Osteoblast (primary cell): Measurements from ENCODE around the gene COQ10A. TPM values are rescaled to one million over a fixed set of nuclear protein-coding genes. Genes with fewer than 3 reads are reported as not detected.
"Not testable (repeated sequence)": the region's sequence is repeated elsewhere in the genome, so short reads cannot be mapped to it uniquely, and the experiment has no call there.

Experiments used
- DNase-seq: peaks from one replicate; pipeline ENCODE4 v3.0.0; 2011; ENCODE audit warnings: low spot score, mixed read lengths; ENCODE audit not compliant: insufficient read length; ENCODE audit errors: missing footprints
- H2AFZ ChIP-seq: 2 replicates; pipeline ENCODE4 v1.6.0; 2011; ENCODE audit warnings: mild to moderate bottlenecking, low read length
- H3K27ac ChIP-seq: 2 replicates; pipeline ENCODE4 v1.5.1; 2011; ENCODE audit warnings: mild to moderate bottlenecking, low read depth, low read length, moderate library complexity
- H3K27me3 ChIP-seq: 2 replicates; pipeline ENCODE4 v1.6.0; 2012; ENCODE audit warnings: mild to moderate bottlenecking, control low read depth, inconsistent platforms, low read length, moderate library complexity; ENCODE audit not compliant: insufficient read depth
- H3K36me3 ChIP-seq: 2 replicates; pipeline ENCODE4 v1.5.1; 2011; ENCODE audit warnings: mild to moderate bottlenecking, low read length, control low read depth, moderate library complexity; ENCODE audit not compliant: insufficient read depth
- H3K4me1 ChIP-seq: 2 replicates; pipeline ENCODE4 v1.5.1; 2011; ENCODE audit warnings: mild to moderate bottlenecking, low read length, control low read depth, moderate library complexity; ENCODE audit not compliant: insufficient read depth
- H3K4me2 ChIP-seq: 2 replicates; pipeline ENCODE4 v1.6.0; 2011; ENCODE audit warnings: mild to moderate bottlenecking, low read length; ENCODE audit not compliant: insufficient read depth
- H3K4me3 ChIP-seq: fragments of 200-600 bp; sonication (generic); 3 replicates; pipeline ENCODE4 v1.5.1; 2012; ENCODE audit warnings: mild to moderate bottlenecking, low read length, inconsistent platforms; ENCODE audit not compliant: insufficient read depth
- H3K79me2 ChIP-seq: 2 replicates; pipeline ENCODE4 v1.6.0; 2012; ENCODE audit warnings: mild to moderate bottlenecking, low read length, control low read depth, inconsistent platforms; ENCODE audit not compliant: insufficient read depth
- H3K9me3 ChIP-seq: 2 replicates; pipeline ENCODE4 v1.5.1; 2011; ENCODE audit warnings: low read depth, low read length, control low read depth
- H4K20me1 ChIP-seq: 2 replicates; pipeline ENCODE4 v1.6.0; 2012; ENCODE audit warnings: mild to moderate bottlenecking, low read length, control low read depth; ENCODE audit not compliant: insufficient read depth
- total RNA-seq: library from RNA; depleted of rRNA; stranded (reverse); fragments of >200 nt; gene quantifications from 2 replicates; pipeline ENCODE4 v1.2.3, GENCODE V29; 2012
- TF ChIP-seq, protein P1 (sequence below): IDR thresholded peaks from 2 replicates; pipeline ENCODE4 v1.5.1; 2011; ENCODE audit warnings: mild to moderate bottlenecking, low read depth, low read length, moderate library complexity; ENCODE audit errors: extremely low read depth

The COQ10A gene
- total RNA-seq, 1 donor = 10.1 TPM

DNA sequence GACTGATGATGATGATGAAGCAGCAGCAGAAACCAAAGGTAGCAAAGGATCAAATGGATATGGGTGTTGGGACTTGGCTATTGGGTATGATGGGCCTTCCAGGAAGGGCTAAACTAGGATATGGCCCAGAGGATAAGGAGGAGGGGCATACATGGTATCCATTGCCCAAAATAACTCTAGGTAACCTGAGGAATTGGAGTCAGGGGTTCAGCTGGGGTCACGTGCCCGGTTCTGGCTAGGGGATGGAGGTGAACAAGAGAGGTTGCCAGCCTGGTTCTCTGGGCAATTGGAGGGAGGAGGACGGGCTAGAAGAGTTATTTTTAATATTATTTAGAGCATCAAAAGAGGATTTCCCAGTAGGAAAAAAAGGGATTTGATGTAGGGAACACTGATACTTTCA is 5.8 kb upstream of the COQ10A start:
- Histone ChIP-seq H3K36me3 (peaks cover 9% of the 10 kb centered on the region), H2AFZ (no peak overlapping the region), H3K27me3 (no peaks in the 10 kb centered on the region), H3K9me3 (no peaks in the 10 kb centered on the region), H3K4me1 (peaks cover 33% of the 10 kb centered on the region), H3K27ac (no peak overlapping the region), H4K20me1 (peaks cover 19% of the 10 kb centered on the region), H3K4me3 (no peak overlapping the region), H3K4me2 (no peak overlapping the region), H3K79me2 (peaks cover 22% of the 10 kb centered on the region)
- peak; percentile 6 for DNase-seq
- TF ChIP-seq, protein P1, sequence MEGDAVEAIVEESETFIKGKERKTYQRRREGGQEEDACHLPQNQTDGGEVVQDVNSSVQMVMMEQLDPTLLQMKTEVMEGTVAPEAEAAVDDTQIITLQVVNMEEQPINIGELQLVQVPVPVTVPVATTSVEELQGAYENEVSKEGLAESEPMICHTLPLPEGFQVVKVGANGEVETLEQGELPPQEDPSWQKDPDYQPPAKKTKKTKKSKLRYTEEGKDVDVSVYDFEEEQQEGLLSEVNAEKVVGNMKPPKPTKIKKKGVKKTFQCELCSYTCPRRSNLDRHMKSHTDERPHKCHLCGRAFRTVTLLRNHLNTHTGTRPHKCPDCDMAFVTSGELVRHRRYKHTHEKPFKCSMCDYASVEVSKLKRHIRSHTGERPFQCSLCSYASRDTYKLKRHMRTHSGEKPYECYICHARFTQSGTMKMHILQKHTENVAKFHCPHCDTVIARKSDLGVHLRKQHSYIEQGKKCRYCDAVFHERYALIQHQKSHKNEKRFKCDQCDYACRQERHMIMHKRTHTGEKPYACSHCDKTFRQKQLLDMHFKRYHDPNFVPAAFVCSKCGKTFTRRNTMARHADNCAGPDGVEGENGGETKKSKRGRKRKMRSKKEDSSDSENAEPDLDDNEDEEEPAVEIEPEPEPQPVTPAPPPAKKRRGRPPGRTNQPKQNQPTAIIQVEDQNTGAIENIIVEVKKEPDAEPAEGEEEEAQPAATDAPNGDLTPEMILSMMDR = no peak

DNA sequence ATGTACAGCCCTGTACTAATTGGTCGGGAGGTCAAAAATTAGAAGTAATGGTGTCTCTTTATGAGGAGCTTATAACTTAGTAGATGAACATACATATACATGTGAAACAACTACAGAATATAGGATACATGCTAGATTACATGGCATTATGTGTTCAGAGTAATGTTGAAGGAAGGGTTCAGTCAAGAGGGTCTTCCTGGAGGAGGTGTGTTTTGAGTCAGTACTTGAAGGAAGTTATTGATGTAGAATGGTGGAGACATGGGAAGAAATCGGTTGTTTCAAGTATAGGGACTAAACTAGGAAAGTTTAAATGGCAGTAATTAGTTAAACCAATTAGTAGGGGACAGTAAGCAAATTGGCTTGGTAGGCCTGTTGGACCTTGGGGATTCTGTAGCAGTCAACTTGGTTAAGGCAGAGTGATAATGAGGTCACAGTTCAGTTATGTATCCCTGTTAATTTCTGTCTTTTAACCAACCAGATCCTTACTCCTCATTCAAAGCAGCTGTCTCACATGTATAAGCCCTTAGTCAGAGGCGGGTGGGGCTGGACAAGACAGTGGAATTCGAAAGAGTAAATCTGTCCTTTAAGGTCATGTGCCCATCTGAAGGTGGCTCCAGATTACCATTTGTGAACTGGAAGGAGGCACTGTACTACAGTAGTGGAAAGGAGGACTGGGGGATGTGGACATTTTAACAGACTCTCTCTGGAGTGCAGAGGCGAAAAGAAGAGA is 5.1 kb upstream of the COQ10A start:
- Histone ChIP-seq H3K79me2 (peaks cover 15% of the 10 kb centered on the region), H3K27ac (peak overlapping the region; percentile 45), H3K9me3 (no peaks in the 10 kb centered on the region), H3K4me1 (peaks cover 32% of the 10 kb centered on the region), H4K20me1 (peaks cover 11% of the 10 kb centered on the region), H3K4me3 (no peak overlapping the region), H3K4me2 (peak overlapping the region; percentile 57), H2AFZ (peak overlapping the region; percentile 28), H3K36me3 (peaks cover 1% of the 10 kb centered on the region), H3K27me3 (no peaks in the 10 kb centered on the region)
- DNase-seq = peak; percentile 96
- TF ChIP-seq, protein P1 = no peak

DNA sequence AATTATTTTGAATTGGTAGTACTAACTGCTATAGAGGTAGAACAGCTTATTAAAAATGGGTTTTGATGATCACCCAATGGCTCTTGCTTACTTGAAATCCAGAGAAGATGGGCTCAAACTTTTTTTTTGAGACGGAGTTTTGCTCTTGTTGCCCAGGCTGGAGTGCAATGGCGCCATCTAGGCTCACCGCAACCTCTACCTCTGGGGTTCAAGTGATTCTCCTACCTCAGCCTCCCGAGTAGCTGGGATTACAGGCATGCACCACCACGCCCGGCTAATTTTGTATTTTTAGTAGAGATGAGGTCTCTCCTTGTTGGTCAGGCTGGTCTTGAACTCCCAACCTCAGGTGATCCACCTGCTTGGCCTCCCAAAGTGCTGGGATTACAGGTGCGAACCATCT is 3.8 kb upstream of the COQ10A start:
- not testable (repeated sequence) for H3K4me2 ChIP-seq, H3K27ac ChIP-seq, H3K36me3 ChIP-seq, H3K9me3 ChIP-seq, H3K4me3 ChIP-seq, H3K27me3 ChIP-seq, H2AFZ ChIP-seq, H4K20me1 ChIP-seq, H3K79me2 ChIP-seq, DNase-seq
- peaks cover 30% of the 10 kb centered on the region for H3K4me1 ChIP-seq

DNA sequence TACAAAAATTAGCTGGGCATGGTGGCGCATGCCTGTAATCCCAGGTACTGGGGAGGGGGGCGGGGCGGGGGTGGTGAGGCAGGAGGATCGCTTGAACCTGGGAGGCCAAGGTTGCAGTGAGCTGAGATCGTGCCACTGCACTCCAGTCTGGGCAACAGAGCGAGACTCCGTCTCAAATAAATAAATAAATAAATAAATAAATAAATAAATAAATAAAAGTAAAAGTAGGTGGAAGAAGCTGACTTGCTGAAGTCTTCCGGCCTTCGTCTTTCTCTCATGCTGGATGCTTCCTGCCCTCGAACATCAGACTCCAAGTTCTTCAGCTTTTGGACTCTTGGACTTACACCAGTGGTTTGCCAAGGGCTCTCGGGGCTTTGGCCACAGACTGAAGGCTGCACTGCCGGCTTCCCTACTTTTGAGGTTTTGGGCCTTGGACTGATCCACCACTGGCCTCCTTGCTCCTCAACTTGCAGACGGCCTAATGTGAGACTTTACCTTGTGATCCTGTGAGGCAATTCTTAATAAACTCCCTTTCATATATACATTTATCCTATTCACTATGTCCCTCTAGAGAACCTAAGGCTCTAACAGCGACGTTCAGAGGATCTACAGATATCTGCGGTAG is 562 bp upstream of the COQ10A start:
- Histone ChIP-seq H2AFZ (peak overlapping the region; percentile 98), H3K4me1 (peaks cover 21% of the 10 kb centered on the region), H3K4me3 (peak overlapping the region; percentile 81), H3K36me3 (peaks cover 15% of the 10 kb centered on the region), H3K4me2 (peak overlapping the region; percentile 92), H3K27ac (peak overlapping the region; percentile 76)
- not testable (repeated sequence) for H3K9me3 ChIP-seq, H3K27me3 ChIP-seq, DNase-seq, H4K20me1 ChIP-seq, H3K79me2 ChIP-seq
